ENCODE results near the gene SNX30. TPM values are rescaled to one million over a fixed set of nuclear protein-coding genes. Genes with fewer than 3 reads are reported as not detected.

The SNX30 gene
- total RNA-seq, 3 donors from 2014 or later = 2.3 to 3.8 (median 3.2) TPM

DNA sequence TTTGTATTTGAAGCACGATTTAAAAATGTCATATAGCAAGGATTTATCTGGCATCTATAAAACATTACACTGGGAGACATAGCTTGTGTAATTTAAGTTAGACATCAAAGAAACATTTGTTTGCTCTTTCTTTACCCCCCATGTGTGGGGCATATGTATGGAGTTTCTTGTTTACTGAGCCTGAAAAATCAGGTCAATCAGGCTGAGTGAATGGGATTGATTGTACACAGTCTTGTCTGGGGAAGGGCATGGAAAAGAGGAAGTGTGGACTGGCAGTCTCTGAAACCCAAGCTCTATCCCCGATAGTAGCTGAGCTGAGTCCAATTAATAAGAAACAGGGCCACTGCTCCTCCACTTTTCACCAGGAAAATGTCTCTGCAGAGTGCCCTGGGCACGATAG is 90.7 kb downstream of the SNX30 start:
- no peaks in the 10 kb centered on the region for H3K27me3 Mint-ChIP-seq (ENCODE audit: low read depth)
- DNase-seq (no peak), ATAC-seq (no peak)
- H3K4me3 Mint-ChIP-seq = no peak overlapping the region
- H3K36me3 Mint-ChIP-seq (ENCODE audit: insufficient read depth) = peaks cover 21% of the 10 kb centered on the region
- peaks cover 2% of the 10 kb centered on the region for H3K4me1 Mint-ChIP-seq (ENCODE audit: low read depth)
- H3K9me3 Mint-ChIP-seq = no peaks in the 10 kb centered on the region

DNA sequence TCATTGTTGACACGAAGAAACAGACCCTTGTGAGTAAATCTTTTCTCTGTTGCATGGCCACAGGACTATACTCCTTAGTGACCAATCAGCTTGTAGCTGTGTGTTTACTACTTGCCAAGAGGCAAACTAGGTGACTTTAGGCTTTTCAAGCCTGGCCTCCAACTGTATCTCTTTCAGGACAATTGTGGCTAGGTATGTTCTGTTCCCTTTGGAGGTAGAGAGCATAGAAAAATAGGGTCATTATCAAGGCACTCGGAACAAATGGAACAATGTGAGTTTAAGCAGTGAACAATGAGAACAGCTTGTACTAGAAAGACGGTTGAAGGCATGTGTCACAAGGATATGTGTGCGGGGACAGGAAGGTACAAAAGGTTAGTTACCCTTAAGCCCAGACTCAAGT is 92.0 kb downstream of the SNX30 start:
- no peak for ATAC-seq
- Mint-ChIP-seq H3K27me3 (ENCODE audit: low read depth) (no peaks in the 10 kb centered on the region), H3K36me3 (ENCODE audit: insufficient read depth) (peaks cover 20% of the 10 kb centered on the region)

DNA sequence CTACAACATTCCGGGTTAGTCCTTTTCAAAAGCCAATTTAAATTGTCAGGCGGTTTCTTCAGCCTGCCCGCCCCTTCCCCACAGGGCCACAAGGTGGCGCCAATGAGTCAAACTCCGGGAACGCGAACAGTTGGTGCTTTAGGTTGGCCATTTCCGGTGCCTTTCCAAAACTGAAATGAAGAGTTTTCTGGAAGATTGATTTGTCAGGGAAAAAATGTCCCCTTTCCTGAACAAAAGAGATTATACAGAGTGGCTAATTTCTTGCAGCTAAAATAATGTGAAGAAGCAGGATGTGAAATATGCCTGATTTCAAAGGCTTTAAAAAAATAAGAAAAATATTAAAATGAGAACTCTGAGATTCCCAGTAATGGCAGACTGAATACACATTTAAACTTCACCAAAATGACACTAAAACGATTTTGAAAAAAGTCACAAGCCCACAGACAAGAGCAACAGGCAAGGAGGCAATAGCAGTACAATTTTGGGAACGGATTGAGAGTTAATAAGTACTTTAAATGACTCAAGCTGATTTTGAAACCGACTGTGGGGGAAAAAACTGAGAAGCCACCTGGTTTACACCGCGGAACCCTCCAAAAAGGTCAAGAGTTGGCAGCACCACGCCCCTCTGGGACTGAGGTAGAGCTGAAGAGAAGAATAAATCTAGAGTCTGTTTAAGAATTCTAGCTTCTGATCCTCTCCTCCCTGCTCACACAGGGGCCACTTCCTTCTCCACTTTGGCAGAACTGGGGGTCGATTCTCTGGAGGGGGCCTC is 94.4 kb downstream of the SNX30 start:
- Mint-ChIP-seq H3K27me3 (ENCODE audit: low read depth) (no peaks in the 10 kb centered on the region), H3K4me1 (ENCODE audit: low read depth) (peaks cover 2% of the 10 kb centered on the region), H3K4me3 (no peak overlapping the region), H3K36me3 (ENCODE audit: insufficient read depth) (peaks cover 8% of the 10 kb centered on the region), H3K9me3 (no peaks in the 10 kb centered on the region)
- ATAC-seq (peak; percentile 82 to 85), DNase-seq (peak; percentile 65)

More for the DNA sequence above, 92.0 kb downstream of the SNX30 start:
- no peak for DNase-seq
- no peaks in the 10 kb centered on the region for H3K9me3 Mint-ChIP-seq
- H3K4me3 Mint-ChIP-seq = no peak overlapping the region
- H3K4me1 Mint-ChIP-seq (ENCODE audit: low read depth) = peaks cover 2% of the 10 kb centered on the region

DNA sequence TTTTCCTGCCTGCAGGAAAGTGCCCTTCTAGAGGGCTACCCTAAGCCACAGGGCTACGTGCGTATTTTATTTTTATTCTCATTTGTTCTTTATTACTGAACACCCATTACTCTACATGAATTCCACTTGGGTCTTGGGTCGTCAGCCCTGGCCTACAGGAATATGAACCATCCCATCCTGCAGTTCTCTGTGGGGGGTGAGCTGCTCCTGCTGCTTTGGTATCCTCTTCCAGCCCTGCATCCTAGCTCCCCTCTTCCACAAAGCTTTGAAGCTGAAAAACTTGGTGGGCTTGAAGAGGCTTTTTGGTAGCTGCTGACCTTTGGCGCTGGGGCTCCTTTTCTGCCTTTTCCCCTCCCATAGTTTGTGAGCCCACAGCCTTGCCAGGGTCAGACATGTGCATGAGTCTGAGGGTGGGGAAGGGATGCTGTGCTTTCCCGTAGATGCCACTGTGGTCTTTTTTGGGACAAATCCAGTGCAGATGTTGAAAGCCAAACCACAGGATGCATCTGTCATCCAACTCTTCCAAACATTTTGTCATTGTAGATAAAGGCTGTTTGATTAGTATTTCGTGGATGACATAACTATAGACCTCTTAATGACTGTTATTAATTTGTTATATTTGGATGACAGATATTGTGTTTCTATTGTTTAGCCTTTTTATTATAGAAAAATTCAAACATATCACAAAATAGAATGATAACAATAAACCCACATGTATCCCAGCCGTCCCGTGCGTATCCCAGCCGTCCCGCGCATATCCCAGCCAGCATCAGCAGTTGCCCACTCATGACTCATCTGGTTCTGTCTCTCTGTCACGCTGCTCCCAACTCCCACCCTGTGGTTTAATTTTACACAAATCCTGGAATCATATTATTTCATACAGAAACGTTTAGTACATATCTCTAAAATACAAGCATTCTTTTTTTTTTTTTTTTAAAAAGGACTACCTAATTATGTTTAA is 96.2 kb downstream of the SNX30 start:
- Mint-ChIP-seq H3K36me3 (ENCODE audit: insufficient read depth) (peaks cover 13% of the 10 kb centered on the region), H3K4me3 (no peak overlapping the region), H3K9me3 (no peaks in the 10 kb centered on the region), H3K27me3 (ENCODE audit: low read depth) (no peaks in the 10 kb centered on the region), H3K4me1 (ENCODE audit: low read depth) (peaks cover 2% of the 10 kb centered on the region)
- ATAC-seq (no peak), DNase-seq (no peak)

DNA sequence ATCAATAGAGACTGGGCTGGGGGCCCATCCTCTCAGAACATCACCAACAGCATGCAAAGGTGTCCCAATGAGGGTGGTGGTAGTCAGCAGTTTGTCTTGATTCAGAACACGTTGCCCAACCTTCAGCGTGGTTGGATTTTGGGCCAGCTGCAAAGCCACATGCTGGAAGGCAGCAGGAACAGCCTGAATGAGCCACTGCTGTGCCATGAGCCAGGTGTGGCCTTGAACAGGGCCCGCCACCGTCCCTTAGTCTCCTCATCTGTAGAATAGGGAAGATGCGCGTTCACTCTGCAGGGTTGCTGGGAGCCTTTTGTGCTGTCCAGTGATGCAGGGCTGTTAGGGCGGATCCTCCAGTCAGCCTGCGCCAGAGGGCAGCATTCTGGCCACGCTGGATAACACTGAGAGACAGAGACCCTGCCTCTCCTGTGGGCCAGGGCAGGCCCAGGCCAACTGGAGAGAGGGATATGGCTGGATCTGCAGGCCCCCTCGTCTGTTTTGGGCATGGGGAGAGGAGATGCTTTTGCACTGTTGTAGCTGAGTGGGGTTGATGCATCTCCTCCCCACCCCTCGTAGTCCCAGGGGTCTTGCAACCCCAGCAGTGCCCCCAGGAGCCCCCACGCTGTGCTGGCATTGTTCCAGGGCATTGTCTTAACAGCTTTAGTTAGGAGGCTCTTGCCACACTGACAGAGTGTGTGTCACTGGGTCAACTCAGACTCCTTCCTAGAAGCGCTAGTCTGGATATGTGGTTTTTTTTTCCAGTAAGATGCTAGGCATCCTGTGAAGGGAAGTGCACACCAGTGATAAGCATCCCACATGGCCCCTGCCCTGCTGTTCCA is 98.0 kb downstream of the SNX30 start:
- Mint-ChIP-seq H3K27me3 (ENCODE audit: low read depth) (no peaks in the 10 kb centered on the region), H3K36me3 (ENCODE audit: insufficient read depth) (peaks cover 20% of the 10 kb centered on the region), H3K4me3 (no peak overlapping the region), H3K9me3 (no peaks in the 10 kb centered on the region), H3K4me1 (ENCODE audit: low read depth) (peaks cover 2% of the 10 kb centered on the region)
- ATAC-seq (no peak), DNase-seq (no peak)

DNA sequence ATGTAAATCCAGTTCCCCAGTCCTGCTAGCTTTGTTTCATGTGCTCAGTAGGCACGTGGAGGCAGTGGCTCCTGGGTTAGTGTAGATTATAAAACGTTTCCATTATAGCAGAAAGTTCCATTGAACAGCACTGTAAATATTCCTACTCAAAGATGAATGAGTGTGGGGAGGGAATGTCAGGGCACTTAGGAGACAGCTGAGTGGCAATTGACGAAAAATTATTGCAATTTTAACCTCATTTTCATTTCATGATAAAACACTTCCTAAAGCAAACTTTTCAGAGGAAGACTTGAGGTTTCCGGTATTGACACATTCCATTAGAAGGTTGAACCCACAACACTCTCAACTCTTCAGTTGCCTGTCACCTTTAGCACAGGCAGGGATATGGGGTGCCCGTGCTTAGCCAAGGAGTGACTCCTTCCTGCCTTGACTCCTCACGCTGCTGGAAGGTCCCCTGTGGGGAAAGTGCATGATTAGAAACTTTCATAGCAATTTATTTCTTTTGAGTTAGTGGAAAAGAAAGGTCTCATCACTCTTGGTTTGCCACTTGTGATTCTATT is 98.9 kb downstream of the SNX30 start:
- Mint-ChIP-seq H3K36me3 (ENCODE audit: insufficient read depth) (peaks cover 25% of the 10 kb centered on the region), H3K4me3 (no peak overlapping the region), H3K27me3 (ENCODE audit: low read depth) (no peaks in the 10 kb centered on the region), H3K9me3 (no peaks in the 10 kb centered on the region), H3K4me1 (ENCODE audit: low read depth) (peaks cover 2% of the 10 kb centered on the region)
- ATAC-seq = peak in 1 of 2 donors; percentile 41
- DNase-seq = no peak

DNA sequence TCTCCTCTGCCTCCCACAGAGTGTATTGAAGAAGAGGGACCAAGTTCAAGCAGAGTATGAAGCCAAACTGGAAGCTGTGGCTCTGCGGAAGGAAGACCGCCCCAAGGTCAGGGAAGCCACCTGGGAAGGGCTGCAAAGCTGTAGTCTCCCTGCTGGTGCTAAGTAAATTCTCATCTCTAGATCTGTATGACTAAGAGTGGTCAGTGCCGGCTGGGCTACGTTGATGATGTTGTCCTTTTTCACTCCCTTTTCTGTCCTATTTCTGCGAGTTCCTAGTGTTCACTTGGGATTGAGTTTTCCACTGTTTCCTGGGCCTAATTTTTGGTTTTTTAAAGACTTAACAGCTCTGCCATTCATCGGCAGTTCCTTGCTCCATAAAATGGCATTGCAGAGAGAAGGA is 100.3 kb downstream of the SNX30 start:
- no peaks in the 10 kb centered on the region for H3K4me1 Mint-ChIP-seq (ENCODE audit: low read depth)
- H3K27me3 Mint-ChIP-seq (ENCODE audit: low read depth) = no peaks in the 10 kb centered on the region
- H3K4me3 Mint-ChIP-seq = no peak overlapping the region
- no peak for ATAC-seq
- H3K9me3 Mint-ChIP-seq = no peaks in the 10 kb centered on the region
- H3K36me3 Mint-ChIP-seq (ENCODE audit: insufficient read depth) = peaks cover 25% of the 10 kb centered on the region
- DNase-seq = no peak

DNA sequence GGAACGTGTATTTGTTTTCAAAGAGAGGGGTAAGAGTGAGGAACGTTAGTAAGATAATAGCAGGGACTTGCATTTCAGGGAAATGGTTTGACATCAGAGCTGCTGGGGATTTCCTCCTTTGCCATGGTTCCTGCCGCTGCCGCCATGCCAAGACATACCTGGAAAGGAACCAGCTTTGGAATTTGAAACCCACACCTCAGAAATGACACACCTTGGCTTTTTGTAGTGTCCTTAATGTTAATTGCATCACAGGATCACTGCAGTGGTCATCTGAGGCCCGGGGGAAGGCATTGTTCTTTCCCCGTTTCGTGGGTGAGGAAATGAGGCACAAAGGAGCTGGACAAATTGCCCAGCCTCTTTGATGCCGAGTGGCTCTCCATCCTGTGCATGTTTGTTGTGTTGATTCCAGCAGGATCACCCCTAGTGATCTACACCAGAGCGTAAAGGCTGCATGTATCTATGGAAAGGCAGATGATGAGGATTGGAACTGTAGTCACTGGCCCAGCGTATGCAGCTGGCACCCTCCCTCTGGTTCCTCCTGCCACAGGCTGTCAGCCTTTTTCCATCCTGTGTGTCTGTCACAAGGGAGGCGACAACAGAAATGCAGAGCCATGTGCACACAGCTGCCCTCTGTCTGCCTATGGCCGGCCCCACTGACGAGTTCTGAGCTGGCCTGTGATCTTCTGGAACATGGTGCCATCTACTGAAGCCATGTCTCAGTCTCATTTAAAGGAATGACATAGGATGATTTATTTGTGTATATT is 102.4 kb downstream of the SNX30 start:
- Mint-ChIP-seq H3K36me3 (ENCODE audit: insufficient read depth) (peaks cover 20% of the 10 kb centered on the region), H3K9me3 (no peaks in the 10 kb centered on the region), H3K4me3 (no peak overlapping the region), H3K27me3 (ENCODE audit: low read depth) (no peaks in the 10 kb centered on the region), H3K4me1 (ENCODE audit: low read depth) (no peaks in the 10 kb centered on the region)
- no peak for DNase-seq
- no peak for ATAC-seq

DNA sequence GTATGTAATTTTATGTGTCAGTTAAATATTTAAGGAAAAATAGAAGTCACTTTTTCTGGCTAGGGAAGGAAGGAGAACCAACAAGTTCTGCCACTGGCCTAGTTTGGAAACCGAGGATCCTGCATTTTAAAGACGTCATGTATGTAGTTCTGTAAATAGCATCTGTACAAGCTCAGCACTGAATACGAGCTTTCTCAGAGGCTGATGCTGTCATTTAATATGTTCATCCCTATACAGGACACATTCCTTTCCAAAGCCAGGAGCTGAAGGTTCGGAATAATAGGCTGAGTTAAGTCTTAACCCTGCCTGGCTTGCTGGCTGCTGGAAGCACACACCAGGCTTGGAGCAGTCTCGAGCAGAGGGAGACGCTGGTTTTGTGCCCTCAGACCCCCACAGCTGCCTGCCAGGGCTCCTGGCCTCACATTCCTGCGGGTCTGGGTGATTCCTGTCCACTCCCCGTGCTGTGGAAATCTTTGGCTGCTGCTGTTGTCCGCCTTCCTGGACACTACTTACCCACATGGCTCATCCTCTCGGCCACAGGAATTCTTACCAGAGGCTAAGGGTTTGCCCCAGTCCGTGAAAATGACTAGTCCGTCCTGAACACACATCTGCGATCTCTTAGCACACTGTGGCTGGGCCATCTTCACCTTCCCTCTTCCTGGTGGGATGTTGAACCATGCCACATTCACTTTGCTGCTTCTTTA is 103.5 kb downstream of the SNX30 start:
- no peak overlapping the region for H3K4me3 Mint-ChIP-seq
- ATAC-seq (no peak), DNase-seq (no peak)
- H3K27me3 Mint-ChIP-seq (ENCODE audit: low read depth) = no peaks in the 10 kb centered on the region
- peaks cover 24% of the 10 kb centered on the region for H3K36me3 Mint-ChIP-seq (ENCODE audit: insufficient read depth)
- no peaks in the 10 kb centered on the region for H3K4me1 Mint-ChIP-seq (ENCODE audit: low read depth)
- no peaks in the 10 kb centered on the region for H3K9me3 Mint-ChIP-seq

DNA sequence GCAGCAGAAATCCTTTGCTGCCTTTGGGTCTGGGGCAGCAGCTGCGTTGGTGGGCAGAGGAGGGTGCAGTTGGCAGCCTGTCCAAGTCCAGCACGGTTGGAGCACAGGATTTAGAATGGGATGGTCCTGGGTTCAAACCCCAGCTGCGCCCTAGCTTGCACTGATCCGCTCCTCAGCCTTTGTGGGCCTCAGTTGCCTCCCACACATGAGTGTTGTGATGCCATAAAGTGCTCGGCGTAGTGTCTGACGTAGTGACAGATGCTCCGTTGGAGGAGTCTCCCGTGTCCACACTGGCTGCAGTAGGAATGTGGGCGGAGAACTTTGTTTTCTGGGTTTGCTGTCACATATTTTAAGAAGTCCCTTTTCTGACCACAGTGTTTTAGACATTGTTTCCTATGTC is 104.1 kb downstream of the SNX30 start:
- ATAC-seq = no peak
- Mint-ChIP-seq H3K4me3 (no peak overlapping the region), H3K27me3 (ENCODE audit: low read depth) (no peaks in the 10 kb centered on the region), H3K4me1 (ENCODE audit: low read depth) (no peaks in the 10 kb centered on the region), H3K36me3 (ENCODE audit: insufficient read depth) (peaks cover 24% of the 10 kb centered on the region), H3K9me3 (no peaks in the 10 kb centered on the region)
- no peak for DNase-seq

DNA sequence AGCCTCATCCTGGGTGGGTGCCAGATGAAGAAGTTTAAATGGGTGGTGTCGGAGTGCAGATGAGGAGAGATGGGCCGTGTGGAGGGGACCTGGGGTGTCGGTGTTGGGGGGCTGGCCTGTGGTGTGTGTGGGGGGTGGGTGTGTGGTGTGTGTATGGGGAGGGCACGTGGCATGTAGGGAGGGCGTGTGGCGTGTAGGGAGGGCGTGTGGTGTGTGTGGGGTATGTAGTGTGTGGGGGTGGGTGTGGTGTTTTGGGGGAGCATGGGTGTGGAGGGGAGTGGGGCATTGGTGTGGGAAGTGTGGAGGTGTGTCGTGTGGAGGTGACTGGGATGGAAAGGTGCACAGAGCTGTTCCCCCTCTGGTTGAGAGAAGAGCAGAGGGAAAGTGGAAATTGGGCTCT is 105.6 kb downstream of the SNX30 start:
- no peak for ATAC-seq
- H3K27me3 Mint-ChIP-seq (ENCODE audit: low read depth) = no peaks in the 10 kb centered on the region
- H3K4me1 Mint-ChIP-seq (ENCODE audit: low read depth) = no peaks in the 10 kb centered on the region
- no peak overlapping the region for H3K4me3 Mint-ChIP-seq
- no peak for DNase-seq
- H3K36me3 Mint-ChIP-seq (ENCODE audit: insufficient read depth) = peaks cover 19% of the 10 kb centered on the region
- H3K9me3 Mint-ChIP-seq = no peaks in the 10 kb centered on the region

DNA sequence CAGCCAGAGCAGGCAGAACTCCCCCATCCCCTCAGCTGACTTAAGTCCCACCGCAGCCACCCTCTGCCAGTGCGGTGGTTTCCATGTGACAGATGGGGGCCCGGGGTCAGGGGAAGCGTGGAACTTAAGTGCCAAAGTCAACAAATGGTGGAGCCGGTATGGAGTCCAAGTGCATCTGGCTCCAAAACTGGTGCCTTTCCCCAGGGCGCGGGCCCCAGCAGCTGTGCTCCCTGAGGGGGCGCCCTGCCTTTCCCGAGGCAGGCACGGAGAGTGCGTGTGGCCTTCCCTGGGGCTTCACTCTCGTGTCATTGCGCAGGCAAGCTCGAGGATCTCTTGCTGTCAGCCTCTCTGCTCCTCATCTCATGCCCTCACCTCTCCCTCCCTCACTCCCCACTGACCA is 106.3 kb downstream of the SNX30 start:
- H3K4me1 Mint-ChIP-seq (ENCODE audit: low read depth) = peaks cover 3% of the 10 kb centered on the region
- H3K36me3 Mint-ChIP-seq (ENCODE audit: insufficient read depth) = peaks cover 17% of the 10 kb centered on the region
- no peaks in the 10 kb centered on the region for H3K9me3 Mint-ChIP-seq
- ATAC-seq (no peak), DNase-seq (no peak)
- no peaks in the 10 kb centered on the region for H3K27me3 Mint-ChIP-seq (ENCODE audit: low read depth)
- H3K4me3 Mint-ChIP-seq = no peak overlapping the region

DNA sequence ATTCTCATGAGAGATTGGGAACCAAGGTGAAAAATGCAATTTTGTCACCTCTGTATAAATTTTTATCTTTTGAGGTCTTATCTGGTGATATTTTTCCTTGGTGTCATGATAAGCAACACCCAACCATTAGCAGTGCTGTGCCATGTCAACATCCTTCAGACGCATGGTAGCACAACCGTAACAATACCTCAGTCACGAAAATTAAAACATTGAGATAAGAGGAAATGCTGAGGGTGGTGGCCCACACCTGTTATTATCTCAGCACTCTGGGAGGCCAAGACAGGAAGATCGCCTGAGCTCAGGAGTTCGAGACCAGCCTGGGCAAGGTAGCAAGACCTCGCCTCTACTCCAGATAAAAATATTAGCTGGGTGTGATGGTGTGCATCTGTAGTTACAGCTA is 107.4 kb downstream of the SNX30 start:
- ATAC-seq = no peak

More for the DNA sequence above, 107.4 kb downstream of the SNX30 start:
- peaks cover 12% of the 10 kb centered on the region for H3K36me3 Mint-ChIP-seq (ENCODE audit: insufficient read depth)
- no peaks in the 10 kb centered on the region for H3K27me3 Mint-ChIP-seq (ENCODE audit: low read depth)
- DNase-seq = no peak
- H3K9me3 Mint-ChIP-seq = no peaks in the 10 kb centered on the region
- H3K4me3 Mint-ChIP-seq = no peak overlapping the region
- H3K4me1 Mint-ChIP-seq (ENCODE audit: low read depth) = peaks cover 6% of the 10 kb centered on the region
